HCT116 (cell line): ENCODE measurements around the gene PCBP3. TPM values are rescaled to one million over a fixed set of nuclear protein-coding genes. Genes with fewer than 3 reads are reported as not detected.

ENCODE experiments used
- ATAC-seq: fragments of 200-7000 bp; cut with Tn5 transposase; 2 replicates; pipeline ENCODE4 v1.9.1; 2020; ENCODE audit warnings: mild to moderate bottlenecking, moderate library complexity
- BruUV-seq: library from RNA; stranded (reverse); fragments of 400-500 nt; replicated peaks from 2 replicates; lab custom pipeline; 2021; lab: Mats Ljungman, UMichigan
- CTCF ChIA-PET: fragments of 300-600 bp; sonication (Branson Sonifier 250); formaldehyde crosslinking; loops from one replicate; lab custom pipeline; 2021; ENCODE audit warnings: antibody characterized with exemption; lab: Charles Lee
- POLR2A ChIA-PET: fragments of 300-600, 350-600 bp; sonication (Branson Sonifier 250); formaldehyde crosslinking; loops from one replicate; lab custom pipeline; 2021; ENCODE audit warnings: antibody characterized with exemption; lab: Charles Lee
- RAD21 ChIA-PET, 2 experiments: fragments of 300-600 bp; sonication (Branson Sonifier 250); formaldehyde crosslinking; loops; one replicate each; lab custom pipeline; 2023; ENCODE audit warnings: low total read pairs in 2 of 2; ENCODE audit not compliant: uncharacterized antibody in 2 of 2, unreplicated experiment in 2 of 2, low non-redundant PET in 1 of 2; lab: Charles Lee
- DNase-seq: peaks from one replicate; pipeline ENCODE4 v3.0.0-alpha.2; 2010; ENCODE audit warnings: low read depth, low spot score
- H2AFZ ChIP-seq: fragments of 200-600 bp; shearing (Covaris generic), sonication (generic); 2 replicates; pipeline ENCODE4 v1.6.1; 2017; ENCODE audit warnings: low read depth, mixed run types, mixed read lengths, antibody characterized with exemption, low read length; ENCODE audit not compliant: poor library complexity, severe bottlenecking
- H3K27ac ChIP-seq: 2 replicates; pipeline ENCODE4 v1.5.1; 2012; ENCODE audit warnings: low read depth, low read length
- H3K27me3 ChIP-seq: fragments of 200-600 bp; sonication (generic); 2 replicates; pipeline ENCODE4 v1.6.1; 2016; ENCODE audit warnings: mixed run types, low read length, mixed read lengths; ENCODE audit not compliant: insufficient read depth
- H3K36me3 ChIP-seq, 2 experiments: fragments of 200-500 bp in 1 of 2; fragments of 200-600 bp in 1 of 2; sonication (Bioruptor generic) in 1 of 2; sonication (generic) in 1 of 2; 2 replicates each; pipeline versions ENCODE4 v1.5.1 to v1.6.1; 2014 to 2016; ENCODE audit warnings: low read length in 2 of 2, inconsistent platforms in 1 of 2, mixed read lengths in 1 of 2, mixed run types in 1 of 2; ENCODE audit not compliant: insufficient read depth in 2 of 2, control insufficient read depth in 1 of 2
- H3K4me1 ChIP-seq, 2 experiments: fragments of 200-600 bp in 1 of 2; sonication (generic) in 1 of 2; 2 replicates each; pipeline versions ENCODE4 v1.5.1 to v1.6.1; 2012 to 2017; ENCODE audit warnings: low read length in 2 of 2, inconsistent platforms in 1 of 2, mild to moderate bottlenecking in 1 of 2, mixed read lengths in 1 of 2, mixed run types in 1 of 2, moderate library complexity in 1 of 2; ENCODE audit not compliant: insufficient read depth in 2 of 2, control insufficient read depth in 1 of 2
- H3K4me2 ChIP-seq: fragments of 200-600 bp; sonication (generic); 2 replicates; pipeline ENCODE4 v1.6.1; 2017; ENCODE audit warnings: mixed run types, low read length, mixed read lengths
- H3K4me3 ChIP-seq, 2 experiments: fragments of 200-600 bp in 1 of 2; sonication (generic) in 1 of 2; replicated peaks in 1 of 2; 2 replicates each; pipeline ENCODE4 v1.5.1; 2011 to 2016; ENCODE audit warnings: low read length in 2 of 2, control low read depth in 1 of 2, low read depth in 1 of 2, mild to moderate bottlenecking in 1 of 2, mixed read lengths in 1 of 2, mixed run types in 1 of 2
- H3K79me2 ChIP-seq: fragments of 200-600 bp; sonication (generic); 2 replicates; pipeline ENCODE4 v1.6.1; 2017; ENCODE audit warnings: mild to moderate bottlenecking, mixed run types, low read length, moderate library complexity, mixed read lengths; ENCODE audit not compliant: insufficient read depth
- H3K9ac ChIP-seq: fragments of 200-600 bp; sonication (generic); 2 replicates; pipeline ENCODE4 v1.6.1; 2016; ENCODE audit warnings: low read length, mixed read lengths
- H3K9me2 ChIP-seq: fragments of 200-600 bp; sonication (generic), shearing (Covaris generic); 2 replicates; pipeline ENCODE4 v1.6.1; 2017; ENCODE audit warnings: mixed run types, mild to moderate bottlenecking, moderate library complexity; ENCODE audit not compliant: insufficient read depth
- H3K9me3 ChIP-seq, 2 experiments: fragments of 200-500 bp in 1 of 2; fragments of 200-600 bp in 1 of 2; sonication (Bioruptor generic) in 1 of 2; sonication (generic) in 1 of 2; 2 replicates each; pipeline ENCODE4 v1.6.1; 2014 to 2017; ENCODE audit warnings: low read length in 2 of 2, mixed read lengths in 2 of 2, inconsistent platforms in 1 of 2, low read depth in 1 of 2, mild to moderate bottlenecking in 1 of 2, mixed run types in 1 of 2, moderate library complexity in 1 of 2; ENCODE audit not compliant: control insufficient read depth in 1 of 2, insufficient read depth in 1 of 2
- H4K20me1 ChIP-seq: fragments of 200-600 bp; sonication (generic), shearing (Covaris generic); 2 replicates; pipeline ENCODE4 v1.6.1; 2017; ENCODE audit warnings: mixed run types, mild to moderate bottlenecking, moderate library complexity; ENCODE audit not compliant: insufficient read depth
- CEBPB ChIP-seq: IDR thresholded peaks from 2 replicates; pipeline ENCODE4 v1.6.1; 2012; ENCODE audit warnings: low read depth
- ELF1 ChIP-seq: IDR thresholded peaks from 2 replicates; pipeline ENCODE4 v1.6.1; 2012; ENCODE audit warnings: low read depth, borderline replicate concordance
- FOSL1 ChIP-seq: IDR thresholded peaks from 2 replicates; pipeline ENCODE4 v1.6.1; 2012; ENCODE audit warnings: low read depth
- JUND ChIP-seq: IDR thresholded peaks from 2 replicates; pipeline ENCODE4 v1.6.1; 2012
- POLR2A ChIP-seq: IDR thresholded peaks from 2 replicates; pipeline ENCODE4 v1.7.0; 2011; ENCODE audit warnings: borderline replicate concordance; ENCODE audit not compliant: insufficient read depth, insufficient read length; ENCODE audit errors: extremely low read depth
- POLR2AphosphoS5 ChIP-seq: IDR thresholded peaks from 2 replicates; pipeline ENCODE4 v1.6.1; 2011; ENCODE audit warnings: mild to moderate bottlenecking, low read depth, low read length, moderate library complexity
- RAD21 ChIP-seq: IDR thresholded peaks from 2 replicates; pipeline ENCODE4 v1.6.1; 2012; ENCODE audit warnings: low read depth, mild to moderate bottlenecking
- SP1 ChIP-seq: IDR thresholded peaks from 2 replicates; pipeline ENCODE4 v1.6.1; 2012; ENCODE audit warnings: low read depth
- TCF7L2 ChIP-seq: IDR thresholded peaks from 2 replicates; pipeline ENCODE4 v1.7.0; 2011; ENCODE audit warnings: borderline replicate concordance, inconsistent platforms; ENCODE audit not compliant: insufficient read depth, insufficient read length; ENCODE audit errors: extremely low read depth
- ZBTB33 ChIP-seq: IDR thresholded peaks from 2 replicates; pipeline ENCODE4 v1.6.1; 2011; ENCODE audit warnings: mild to moderate bottlenecking, low read length, moderate library complexity; ENCODE audit not compliant: insufficient replicate concordance; ENCODE audit errors: extremely low read depth
- intact Hi-C: fragments of 100-400 bp; cut with micrococcal nuclease; formaldehyde crosslinking; loops from 2 replicates; pipeline ENCODE4 v1.10.0; 2022
- total RNA-seq: library from RNA; stranded (reverse); gene quantifications from one replicate; pipeline ENCODE4 v1.2.1, GENCODE V29; 2021; ENCODE audit not compliant: unreplicated experiment
- TF ChIP-seq, protein P1 (sequence below), 3 experiments: fragments of 200-600 bp in 1 of 3; sonication (generic) in 1 of 3; IDR thresholded peaks in 2 of 3; conservative IDR thresholded peaks in 1 of 3; 2 replicates each; pipeline ENCODE4 v1.5.1; 2012 to 2017; ENCODE audit warnings: low read depth in 2 of 3, low read length in 2 of 3, antibody characterized with exemption in 1 of 3, borderline replicate concordance in 1 of 3, control low read depth in 1 of 3, mild to moderate bottlenecking in 1 of 3, mixed read lengths in 1 of 3, mixed run types in 1 of 3, moderate library complexity in 1 of 3; ENCODE audit not compliant: insufficient read depth in 1 of 3
- TF ChIP-seq, protein P2 (sequence below): IDR thresholded peaks from 2 replicates; pipeline ENCODE4 v1.6.1; 2012

Gene PCBP3
- total RNA-seq, 1 experiment from 2014 or later: 3.1 TPM

- H3K36me3 ChIP-seq: no peaks in the 10 kb centered on the region
- H3K79me2 ChIP-seq: no peaks in the 10 kb centered on the region
- no peak overlapping the region for H3K27ac ChIP-seq
- no peaks in the 10 kb centered on the region for H4K20me1 ChIP-seq
- no peak for DNase-seq
- H3K4me3 ChIP-seq: no peak overlapping the region
- ChIA-PET CTCF (no interaction called here), RAD21 (no interaction called here), POLR2A (no interaction called here)
- intact Hi-C loops: no loop called here
- 0 out of 4 replicates have a peak, but pooled peaks cover 0 to 3% of the 10 kb centered on the region in 2 experiments for H3K9me3 ChIP-seq
- no peak for ATAC-seq
- no TSS peak for BruUV-seq
- 0 out of 2 replicates have a peak, but pooled peaks cover 5% of the 10 kb centered on the region for H3K27me3 ChIP-seq
- TF ChIP-seq POLR2AphosphoS5 (no peak), CEBPB (no peak), TCF7L2 (no peak), ZBTB33 (no peak), JUND (no peak), RAD21 (no peak), ELF1 (no peak), SP1 (no peak), POLR2A (no peak), FOSL1 (no peak)
- TF ChIP-seq, protein P1, sequence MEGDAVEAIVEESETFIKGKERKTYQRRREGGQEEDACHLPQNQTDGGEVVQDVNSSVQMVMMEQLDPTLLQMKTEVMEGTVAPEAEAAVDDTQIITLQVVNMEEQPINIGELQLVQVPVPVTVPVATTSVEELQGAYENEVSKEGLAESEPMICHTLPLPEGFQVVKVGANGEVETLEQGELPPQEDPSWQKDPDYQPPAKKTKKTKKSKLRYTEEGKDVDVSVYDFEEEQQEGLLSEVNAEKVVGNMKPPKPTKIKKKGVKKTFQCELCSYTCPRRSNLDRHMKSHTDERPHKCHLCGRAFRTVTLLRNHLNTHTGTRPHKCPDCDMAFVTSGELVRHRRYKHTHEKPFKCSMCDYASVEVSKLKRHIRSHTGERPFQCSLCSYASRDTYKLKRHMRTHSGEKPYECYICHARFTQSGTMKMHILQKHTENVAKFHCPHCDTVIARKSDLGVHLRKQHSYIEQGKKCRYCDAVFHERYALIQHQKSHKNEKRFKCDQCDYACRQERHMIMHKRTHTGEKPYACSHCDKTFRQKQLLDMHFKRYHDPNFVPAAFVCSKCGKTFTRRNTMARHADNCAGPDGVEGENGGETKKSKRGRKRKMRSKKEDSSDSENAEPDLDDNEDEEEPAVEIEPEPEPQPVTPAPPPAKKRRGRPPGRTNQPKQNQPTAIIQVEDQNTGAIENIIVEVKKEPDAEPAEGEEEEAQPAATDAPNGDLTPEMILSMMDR (IDR thresholded peaks at IDR 0.05 in 2 of 3, conservative IDR thresholded peaks at IDR 0.05 in 1 of 3; ENCODE audit: borderline replicate concordance in 1 of 3, insufficient read depth in 1 of 3, low read depth in 2 of 3, low read length in 2 of 3): no peak
- TF ChIP-seq, protein P2, sequence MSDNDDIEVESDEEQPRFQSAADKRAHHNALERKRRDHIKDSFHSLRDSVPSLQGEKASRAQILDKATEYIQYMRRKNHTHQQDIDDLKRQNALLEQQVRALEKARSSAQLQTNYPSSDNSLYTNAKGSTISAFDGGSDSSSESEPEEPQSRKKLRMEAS: no peak
- H3K4me1 ChIP-seq: no peaks in the 10 kb centered on the region
- no peak overlapping the region for H2AFZ ChIP-seq
- H3K9ac ChIP-seq: no peak overlapping the region
- no peak overlapping the region for H3K4me2 ChIP-seq
- H3K9me2 ChIP-seq: no peaks in the 10 kb centered on the region
Measured at GRCh38 chr21:45778686-45779085, 135.2 kb downstream of the PCBP3 start.
